Measurements from ENCODE around the gene SLC2A4RG. TPM values are rescaled to one million over a fixed set of nuclear protein-coding genes. Genes with fewer than 3 reads are reported as not detected.

SLC2A4RG gene
- total and polyA plus RNA-seq, 4 donors = 18.8 to 121 (median 61.3) TPM

GRCh38 chr20:63781181-63781580, 41.6 kb downstream of the SLC2A4RG start:
- Histone ChIP-seq H3K9ac (ENCODE audit: insufficient read depth in 1 of 2, low read length in 2 of 2) (no peak overlapping the region), H3K4me3 (no peak overlapping the region), H3K4me1 (ENCODE audit: control insufficient read depth in 5 of 5, insufficient read depth in 5 of 5, low read length in 5 of 5) (no peaks in the 10 kb centered on the region), H3K9me3 (ENCODE audit: control insufficient read depth in 4 of 4, insufficient read depth in 3 of 4, low read length in 3 of 4) (peaks cover 0 to 2% (median 0%) of the 10 kb centered on the region in 4 donors), H3K27me3 (ENCODE audit: control insufficient read depth in 3 of 3, insufficient read depth in 3 of 3, low read length in 2 of 3) (no peaks in the 10 kb centered on the region), H3K36me3 (ENCODE audit: control insufficient read depth in 4 of 4, insufficient read depth in 4 of 4, low read length in 4 of 4) (no peaks in the 10 kb centered on the region), H3K27ac (ENCODE audit: low read depth in 1 of 2, low read length in 1 of 2) (no peak overlapping the region)
- no peak for TF ChIP-seq CTCF (IDR thresholded peaks at IDR 0.05; ENCODE audit: control extremely low read depth, extremely low read depth)
- DNase-seq = no peak
- 93 to 95% methylated on average over 14 of the region's 14 CpGs for WGBS, 2 donors
- ATAC-seq (ENCODE audit: insufficient read depth, low FRiP score) = no peak

GRCh38 chr20:63782051-63782471, 42.5 kb downstream of the SLC2A4RG start:
- Histone ChIP-seq H3K27me3 (ENCODE audit: control insufficient read depth in 3 of 3, insufficient read depth in 3 of 3, low read length in 2 of 3) (no peaks in the 10 kb centered on the region), H3K4me3 (no peak overlapping the region), H3K9ac (ENCODE audit: insufficient read depth in 1 of 2, low read length in 2 of 2) (no peak overlapping the region), H3K9me3 (ENCODE audit: control insufficient read depth in 4 of 4, insufficient read depth in 3 of 4, low read length in 3 of 4) (no peaks in the 10 kb centered on the region), H3K27ac (ENCODE audit: low read depth in 1 of 2, low read length in 1 of 2) (no peak overlapping the region), H3K36me3 (ENCODE audit: control insufficient read depth in 4 of 4, insufficient read depth in 4 of 4, low read length in 4 of 4) (no peaks in the 10 kb centered on the region), H3K4me1 (ENCODE audit: control insufficient read depth in 5 of 5, insufficient read depth in 5 of 5, low read length in 5 of 5) (no peaks in the 10 kb centered on the region)
- ATAC-seq (ENCODE audit: insufficient read depth, low FRiP score) = no peak
- DNase-seq = no peak
- TF ChIP-seq CTCF (IDR thresholded peaks at IDR 0.05; ENCODE audit: control extremely low read depth, extremely low read depth) = no peak
- 77% methylated on average over 17 to 18 of the region's 18 CpGs for WGBS, 2 donors

- TF ChIP-seq CTCF (IDR thresholded peaks at IDR 0.05; ENCODE audit: control extremely low read depth, extremely low read depth) = no peak
- DNase-seq = no peak
- Histone ChIP-seq H3K9me3 (ENCODE audit: control insufficient read depth in 4 of 4, insufficient read depth in 3 of 4, low read length in 3 of 4) (no peaks in the 10 kb centered on the region), H3K36me3 (ENCODE audit: control insufficient read depth in 4 of 4, insufficient read depth in 4 of 4, low read length in 4 of 4) (no peaks in the 10 kb centered on the region), H3K27ac (ENCODE audit: low read depth in 1 of 2, low read length in 1 of 2) (no peak overlapping the region), H3K9ac (ENCODE audit: insufficient read depth in 1 of 2, low read length in 2 of 2) (no peak overlapping the region), H3K27me3 (ENCODE audit: control insufficient read depth in 3 of 3, insufficient read depth in 3 of 3, low read length in 2 of 3) (no peaks in the 10 kb centered on the region), H3K4me1 (ENCODE audit: control insufficient read depth in 5 of 5, insufficient read depth in 5 of 5, low read length in 5 of 5) (no peaks in the 10 kb centered on the region), H3K4me3 (no peak overlapping the region)
- no peak for ATAC-seq (ENCODE audit: insufficient read depth, low FRiP score)
- 90 to 91% methylated on average over 12 of the region's 12 CpGs for WGBS, 2 donors
Measured at GRCh38 chr20:63782521-63782971, 43.0 kb downstream of the SLC2A4RG start.

GRCh38 chr20:63783970-63784369, 44.4 kb downstream of the SLC2A4RG start:
- Histone ChIP-seq H3K4me1 (ENCODE audit: control insufficient read depth in 5 of 5, insufficient read depth in 5 of 5, low read length in 5 of 5) (no peaks in the 10 kb centered on the region), H3K27me3 (ENCODE audit: control insufficient read depth in 3 of 3, insufficient read depth in 3 of 3, low read length in 2 of 3) (no peaks in the 10 kb centered on the region), H3K9ac (ENCODE audit: insufficient read depth in 1 of 2, low read length in 2 of 2) (no peak overlapping the region), H3K4me3 (no peak overlapping the region), H3K36me3 (ENCODE audit: control insufficient read depth in 4 of 4, insufficient read depth in 4 of 4, low read length in 4 of 4) (no peaks in the 10 kb centered on the region), H3K27ac (ENCODE audit: low read depth in 1 of 2, low read length in 1 of 2) (no peak overlapping the region), H3K9me3 (ENCODE audit: control insufficient read depth in 4 of 4, insufficient read depth in 3 of 4, low read length in 3 of 4) (no peaks in the 10 kb centered on the region)
- no peak for TF ChIP-seq CTCF (IDR thresholded peaks at IDR 0.05; ENCODE audit: control extremely low read depth, extremely low read depth)
- ATAC-seq (ENCODE audit: insufficient read depth, low FRiP score) (no peak), DNase-seq (no peak)
- WGBS, 2 donors = 85 to 92% methylated on average over 15 to 16 of the region's 16 CpGs
